DMS 273 (cell line): Measurements from ENCODE around the gene PTPRN.

ENCODE experiments used
- DNase-seq: peaks from one replicate; lab custom pipeline; 2025; ENCODE audit not compliant: unreplicated experiment; lab: John Stamatoyannopoulos, UW

The PTPRN gene

GRCh38 chr2:219245899-219246230 is 63.3 kb downstream of the PTPRN start:
- peak; percentile 37 for DNase-seq

- peak; percentile 96 for DNase-seq
Observed at GRCh38 chr2:219245148-219245898, 63.9 kb downstream of the PTPRN start, which contains the start of the genes GLB1L and STK16. Gene GLB1L, minus strand, starts transcription at chr2:219245444. Its CDS starts 1,871 bp downstream, at chr2:219243573. Gene STK16, plus strand, starts transcription at chr2:219245479. Its CDS starts 521 bp downstream, at chr2:219246000.

GRCh38 chr2:219244789-219245147 is 64.4 kb downstream of the PTPRN start:
- no peak for DNase-seq

GRCh38 chr2:219243291-219243761 is 65.9 kb downstream of the PTPRN start:
- DNase-seq: no peak
